Activated CD4-positive, CD25-positive, alpha-beta regulatory T cell treated with anti-CD3 and anti-CD28 coated beads, Interleukin-2, amount 50 U/mL, for 16 hours (primary cell): Measurements from ENCODE around the gene SIRPB2.

Experiments
- DNase-seq: peaks from one replicate; pipeline ENCODE4 v3.0.0-alpha.2; 2020; ENCODE audit warnings: low read depth, low spot score

SIRPB2 gene

DNA sequence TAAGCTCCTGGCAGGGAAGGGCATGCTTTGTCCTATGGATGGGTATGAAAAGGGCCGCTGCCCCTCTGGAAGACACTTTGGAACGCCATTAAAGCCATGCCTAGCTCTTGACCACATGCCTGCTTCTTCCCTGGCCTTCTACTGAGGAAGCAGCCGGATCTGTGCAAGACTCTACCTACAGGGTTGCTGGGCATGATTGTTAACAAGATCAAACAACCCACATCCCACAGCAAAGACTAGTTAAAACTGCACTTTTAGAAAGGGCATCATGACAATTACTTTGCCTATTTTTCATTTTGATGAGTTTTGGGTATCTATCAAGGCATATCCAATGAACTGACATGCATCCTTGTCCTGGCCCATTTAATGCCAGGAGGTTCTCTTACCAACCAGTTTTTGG is 50.1 kb downstream of the SIRPB2 start:
- DNase-seq: no peak

DNA sequence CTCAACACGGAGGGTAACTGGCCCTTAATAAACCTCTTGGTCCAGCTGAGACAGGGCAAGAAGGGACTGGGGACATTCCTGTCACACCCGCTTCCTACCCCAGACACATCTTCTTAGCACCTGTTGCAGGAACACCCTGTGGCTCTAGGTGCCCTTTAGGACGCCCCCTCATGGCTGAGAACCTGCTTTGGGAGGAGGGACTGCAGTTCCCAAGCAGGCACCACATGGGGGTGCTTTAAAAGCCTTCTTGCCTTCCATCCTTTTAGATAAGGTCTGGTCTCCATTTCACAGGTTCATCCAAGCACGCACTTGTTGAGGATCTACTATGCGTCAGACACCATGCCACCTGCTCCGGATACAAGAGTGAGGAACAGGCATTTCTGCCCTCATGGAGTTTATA is 51.2 kb downstream of the SIRPB2 start:
- no peak for DNase-seq

DNA sequence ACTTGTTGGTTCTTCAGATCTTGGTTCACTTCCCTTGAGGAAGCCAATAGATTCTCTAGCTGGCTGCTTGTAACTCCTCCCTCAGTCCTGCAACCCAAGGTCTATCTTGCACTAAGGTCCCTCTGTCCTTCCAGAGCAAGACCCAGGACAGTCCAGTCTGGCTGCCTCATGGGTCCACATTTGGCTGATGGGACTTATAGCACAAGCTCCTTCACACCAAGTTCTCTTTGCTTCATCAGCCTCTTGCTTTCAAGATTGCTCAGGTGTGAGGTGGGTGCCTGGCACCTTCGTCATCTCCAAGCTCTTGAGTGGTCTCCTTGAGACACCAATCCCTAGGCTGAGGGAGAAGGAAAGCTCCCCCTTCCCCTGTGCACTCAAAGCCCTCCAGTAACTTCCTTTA is 52.9 kb downstream of the SIRPB2 start:
- DNase-seq: no peak

DNA sequence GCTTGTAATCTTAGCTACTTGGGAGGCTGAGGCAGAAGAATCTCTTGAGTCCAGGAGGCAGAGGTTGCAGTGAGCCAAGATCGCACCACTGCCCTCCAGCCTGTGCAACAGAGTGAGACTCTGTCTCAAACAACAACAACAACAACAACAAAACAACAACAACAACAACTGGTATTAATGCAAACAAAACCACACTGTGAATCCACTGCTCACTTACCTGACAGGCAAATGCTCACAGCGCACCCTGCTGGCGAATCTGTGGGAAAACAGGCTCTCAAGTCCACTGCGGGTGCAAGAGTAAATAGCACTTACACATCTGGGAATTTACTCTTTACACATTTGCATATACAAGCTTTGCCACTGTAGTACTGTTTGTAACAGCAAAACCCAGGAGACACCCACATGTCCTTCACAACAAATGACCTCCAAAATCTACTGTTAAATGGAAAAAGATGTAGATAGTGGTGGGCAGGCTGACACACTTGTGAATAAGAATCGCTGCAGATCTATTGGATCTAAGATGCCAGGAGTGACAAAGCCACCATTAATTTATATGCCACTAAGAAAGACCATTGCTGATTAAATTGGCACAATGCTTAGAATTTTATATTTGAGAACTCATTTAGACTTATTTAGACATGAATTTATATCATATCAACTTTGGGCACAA is 53.9 kb downstream of the SIRPB2 start:
- peak; percentile 68 for DNase-seq

DNA sequence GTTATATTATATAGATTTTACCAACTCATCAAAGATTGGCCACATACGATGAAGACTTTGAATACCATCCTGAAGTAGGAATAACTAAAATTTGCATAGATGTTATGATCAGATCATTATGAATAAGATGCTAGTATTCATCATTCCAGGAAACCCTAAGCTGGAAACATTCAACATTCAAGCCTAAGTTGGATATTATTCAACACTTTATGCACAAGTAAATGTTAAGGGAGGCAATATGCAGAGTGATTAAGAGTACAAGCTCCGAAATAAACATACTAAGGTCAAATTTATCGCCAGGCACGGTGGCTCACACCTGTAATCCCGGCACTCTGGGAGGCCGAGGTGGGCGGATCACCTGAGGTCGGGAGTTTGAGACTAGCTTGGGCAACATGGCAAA is 55.0 kb downstream of the SIRPB2 start:
- DNase-seq: no peak

DNA sequence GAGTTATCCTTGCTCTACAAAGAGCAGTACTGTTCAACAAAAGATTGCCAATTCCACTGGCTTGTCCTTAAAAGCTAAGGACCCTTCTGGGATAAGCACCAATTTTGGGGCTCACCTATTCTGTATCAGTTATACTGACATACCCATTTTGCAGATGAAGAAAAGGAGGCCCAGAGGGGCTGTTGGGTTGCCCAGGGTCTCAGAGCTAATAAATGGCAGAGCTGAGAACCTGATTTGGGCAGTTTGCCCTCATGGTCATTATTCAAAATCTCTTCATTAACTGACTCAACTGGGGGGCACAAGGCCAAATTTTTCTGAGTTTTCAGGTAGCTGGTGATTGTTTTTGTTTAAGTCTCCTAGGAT is 55.9 kb downstream of the SIRPB2 start:
- no peak for DNase-seq

DNA sequence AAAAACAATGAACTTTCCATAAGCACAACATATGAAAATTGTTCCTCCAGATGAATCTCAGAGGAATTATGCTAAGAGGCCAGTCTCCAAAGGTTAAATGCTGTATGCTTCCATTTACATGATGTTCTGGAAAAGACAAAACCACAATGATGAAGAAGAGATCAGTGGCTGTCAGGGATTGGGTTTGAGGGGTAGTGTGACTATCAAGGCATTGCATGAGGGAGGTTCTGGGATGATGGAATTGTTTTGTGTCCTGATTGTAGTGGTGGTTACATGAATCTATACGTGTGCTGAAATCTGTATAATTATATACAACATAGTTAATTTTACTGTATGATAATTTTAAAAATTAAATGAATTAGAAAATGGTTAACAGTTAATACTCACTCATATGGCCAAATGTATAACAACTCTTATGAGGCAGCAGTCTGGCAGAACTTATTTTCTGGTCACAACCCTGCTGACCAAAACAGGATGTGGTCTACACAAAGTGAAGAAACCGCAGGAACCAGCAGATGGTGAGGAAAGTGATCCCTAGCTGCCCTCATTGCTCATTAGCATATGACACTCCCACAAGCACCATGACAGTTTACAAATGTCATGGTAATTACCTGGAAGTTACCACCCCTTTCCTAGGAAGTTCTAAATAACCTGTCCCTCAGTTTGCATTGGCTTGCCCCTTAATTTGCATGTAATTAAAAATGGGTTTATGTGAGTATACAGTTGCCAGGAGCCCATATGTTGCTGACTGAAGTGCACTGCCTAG is 56.5 kb downstream of the SIRPB2 start:
- DNase-seq: peak; percentile 16

DNA sequence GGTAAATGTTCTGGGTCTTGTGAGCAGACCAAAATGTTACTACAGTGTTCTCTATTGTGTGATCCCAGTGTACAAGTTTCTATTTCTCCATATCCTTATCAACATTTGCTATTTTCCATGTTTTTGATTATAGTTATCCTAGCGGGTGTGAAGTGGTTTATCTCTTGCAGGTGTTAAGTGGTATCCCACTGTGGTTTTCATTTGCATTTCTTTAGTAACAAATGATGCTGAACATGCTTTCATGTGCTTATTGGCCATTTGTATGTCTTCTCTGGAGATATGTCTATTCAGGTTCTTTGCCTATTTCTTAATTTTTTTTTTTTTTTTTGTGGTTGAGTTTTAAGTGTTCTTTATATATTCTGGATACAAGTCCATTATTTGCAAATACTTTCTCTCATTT is 60.1 kb downstream of the SIRPB2 start:
- DNase-seq: no peak

DNA sequence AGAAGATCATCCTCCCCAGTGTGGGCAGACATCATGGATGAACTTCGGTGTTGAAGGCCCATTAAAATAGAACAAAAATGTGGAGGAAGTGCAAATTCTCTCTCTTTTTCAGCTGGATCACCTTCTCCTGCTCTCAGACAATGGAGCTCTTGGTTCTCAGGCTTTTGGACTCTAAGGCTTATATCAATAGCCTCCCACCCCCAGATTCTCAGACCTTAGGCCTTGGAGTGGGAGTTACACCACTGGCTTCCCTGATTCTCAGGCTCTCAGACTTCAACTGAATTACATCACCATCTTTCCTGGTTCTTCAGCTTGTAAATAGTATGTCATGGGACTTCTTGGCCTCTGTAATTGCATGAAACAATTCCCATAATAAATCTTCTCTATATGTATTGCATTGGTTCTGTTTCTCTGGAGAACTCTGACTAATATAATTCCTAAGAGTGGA is 61.2 kb downstream of the SIRPB2 start:
- DNase-seq: no peak

DNA sequence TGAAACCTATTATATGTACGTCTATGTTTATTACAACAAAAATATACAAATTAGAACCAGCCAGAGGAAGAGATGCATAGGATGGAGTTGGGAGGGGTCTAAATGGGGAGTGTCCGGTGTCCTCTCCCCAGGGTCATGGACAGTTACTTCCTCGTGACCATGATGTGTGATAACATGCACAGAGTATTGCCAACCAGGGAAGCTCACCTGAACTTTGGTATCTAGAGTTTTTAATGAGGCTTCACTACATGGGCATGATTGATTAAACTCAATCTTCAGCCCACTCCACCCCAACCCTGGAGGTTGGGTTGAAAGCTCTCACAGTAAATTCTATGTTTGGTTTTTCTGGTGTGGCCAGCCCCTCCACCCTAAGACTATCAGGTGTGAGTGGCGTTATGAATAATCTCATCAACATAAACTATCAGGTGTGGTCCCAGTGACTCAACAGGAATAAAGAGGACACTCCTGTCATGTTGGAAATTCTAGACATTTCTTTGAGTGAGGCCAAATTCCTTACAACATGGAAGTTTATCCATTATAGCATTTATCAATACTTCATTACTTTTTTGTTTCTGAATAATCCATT is 62.0 kb downstream of the SIRPB2 start:
- DNase-seq: no peak

DNA sequence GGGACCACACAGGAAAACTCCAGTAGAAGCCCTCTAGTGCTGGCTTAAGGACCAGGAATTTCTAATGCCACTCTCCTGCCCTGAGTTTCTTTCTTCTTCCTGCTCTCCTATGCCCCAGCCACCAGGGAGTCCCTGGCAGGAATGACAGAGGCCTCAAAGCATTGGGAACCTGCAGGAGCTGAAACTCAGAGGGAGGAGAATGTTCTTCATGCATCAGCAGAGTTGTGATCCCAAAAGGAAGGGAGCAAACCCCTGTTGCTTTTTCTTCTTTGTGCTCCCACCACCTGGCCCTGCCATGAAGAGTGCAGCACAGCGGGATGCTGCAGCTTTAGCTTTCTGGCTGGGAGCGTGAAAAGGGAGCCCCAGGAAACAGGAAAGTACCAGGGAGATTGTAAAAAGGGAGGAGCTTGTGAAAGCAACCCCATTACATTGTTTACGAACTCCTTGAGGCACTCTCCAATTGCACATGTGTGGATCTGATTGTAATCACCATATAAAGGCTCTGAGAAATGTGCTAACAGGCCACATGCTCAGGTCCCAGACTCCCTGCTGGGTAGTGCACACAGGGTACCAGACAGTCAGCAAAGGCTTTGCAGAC is 63.7 kb downstream of the SIRPB2 start:
- DNase-seq: no peak

DNA sequence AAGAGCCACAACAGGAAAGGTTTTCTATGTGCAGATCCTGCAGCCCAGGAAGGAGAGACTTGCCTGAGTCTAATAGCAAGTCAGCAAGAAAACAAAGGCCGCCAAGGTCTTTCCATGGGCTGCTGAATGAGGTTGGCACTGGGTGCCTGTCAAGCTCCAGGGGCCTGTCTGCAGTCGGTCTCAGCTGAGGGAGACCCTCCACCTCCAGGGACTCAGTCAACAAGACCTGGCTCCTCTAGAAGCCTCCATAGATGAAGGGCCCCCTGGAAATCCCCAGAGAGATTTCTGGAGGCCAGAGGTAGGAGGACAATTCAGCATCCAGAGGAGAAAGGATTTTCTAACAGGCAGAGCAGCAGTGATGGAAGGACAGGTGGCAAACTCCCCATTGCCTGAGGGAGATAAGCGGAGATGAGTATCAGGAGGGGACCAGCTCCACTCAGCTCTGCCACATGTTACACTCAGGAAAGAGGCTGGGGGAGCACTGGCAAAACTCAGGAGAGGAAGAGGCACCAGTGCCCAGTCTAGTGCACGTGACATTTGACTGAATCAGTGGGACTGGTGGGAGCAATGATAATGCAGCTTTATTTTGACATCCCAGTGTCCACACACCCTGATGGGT is 64.9 kb downstream of the SIRPB2 start:
- no peak for DNase-seq
